Gastroesophageal sphincter (tissue), 3 donors: ENCODE data around the gene RAD23B.

Experiments
- CTCF ChIP-seq, 4 experiments: fragments of 200-600 bp in 2 of 4; fragments of 450-650 bp in 2 of 4; sonication (generic) in 1 of 4; IDR thresholded peaks; one replicate each; pipeline ENCODE4 v1.5.1; 2017 to 2019; ENCODE audit warnings: antibody characterized with exemption in 4 of 4, mild to moderate bottlenecking in 2 of 4, moderate library complexity in 2 of 4
- POLR2A ChIP-seq, 2 donors: fragments of 450-650 bp; IDR thresholded peaks; one replicate each; pipeline ENCODE4 v1.6.1; 2017; ENCODE audit warnings: antibody characterized with exemption in 2 of 2, mild to moderate bottlenecking in 2 of 2, moderate library complexity in 1 of 2
- POLR2AphosphoS5 ChIP-seq: sonication (generic); formaldehyde crosslinking; IDR thresholded peaks from one replicate; pipeline ENCODE4 v1.6.1; 2017; ENCODE audit warnings: antibody characterized with exemption

- TF ChIP-seq CTCF (IDR thresholded peaks at IDR 0.05) (no peak), POLR2A (IDR thresholded peaks at IDR 0.05) (no peak), POLR2AphosphoS5 (no peak)
Observed at GRCh38 chr9:107270580-107270979, 12.5 kb upstream of the RAD23B start.
